GM18511 (cell line): ENCODE data around the gene SBF2.
"Not testable (repeated sequence)": the region's sequence is repeated elsewhere in the genome, so short reads cannot be mapped to it uniquely, and the experiment has no call there.

ENCODE experiments used
- ATAC-seq: cut with Tn5 transposase; IDR thresholded peaks from one replicate; pipeline ENCODE4 v1.9.1; 2021; ENCODE audit warnings: mild to moderate bottlenecking, moderate library complexity; ENCODE audit not compliant: unreplicated experiment

Gene SBF2

DNA sequence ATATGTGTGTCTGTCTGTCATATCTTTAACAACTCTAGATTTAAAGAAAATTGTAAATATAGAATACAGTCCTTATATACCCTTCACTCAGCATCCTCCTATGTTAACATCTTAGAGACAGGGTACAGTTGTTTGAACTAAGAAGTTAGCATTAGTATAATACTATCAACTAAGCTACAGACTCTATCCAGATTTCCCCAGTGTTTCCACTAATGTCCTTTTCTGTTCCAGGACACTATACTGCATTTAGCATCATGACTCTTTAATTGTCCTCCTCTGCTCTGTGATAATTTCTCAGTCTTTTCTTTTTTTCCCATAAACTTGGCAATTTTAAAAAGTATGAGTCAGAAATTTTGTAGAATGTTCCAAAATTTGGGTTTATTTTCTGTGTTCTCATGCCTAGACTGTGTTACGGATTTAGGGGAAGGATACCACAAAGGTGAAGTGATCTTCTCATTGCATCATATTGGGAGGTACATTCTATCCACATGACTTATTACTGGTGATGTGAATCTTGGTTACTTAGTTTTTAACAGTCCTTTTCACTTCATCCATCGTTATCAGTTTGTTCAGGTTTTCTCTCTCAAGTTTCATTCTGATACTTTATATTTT is 168.4 kb downstream of the SBF2 start:
- ATAC-seq, result no peak

DNA sequence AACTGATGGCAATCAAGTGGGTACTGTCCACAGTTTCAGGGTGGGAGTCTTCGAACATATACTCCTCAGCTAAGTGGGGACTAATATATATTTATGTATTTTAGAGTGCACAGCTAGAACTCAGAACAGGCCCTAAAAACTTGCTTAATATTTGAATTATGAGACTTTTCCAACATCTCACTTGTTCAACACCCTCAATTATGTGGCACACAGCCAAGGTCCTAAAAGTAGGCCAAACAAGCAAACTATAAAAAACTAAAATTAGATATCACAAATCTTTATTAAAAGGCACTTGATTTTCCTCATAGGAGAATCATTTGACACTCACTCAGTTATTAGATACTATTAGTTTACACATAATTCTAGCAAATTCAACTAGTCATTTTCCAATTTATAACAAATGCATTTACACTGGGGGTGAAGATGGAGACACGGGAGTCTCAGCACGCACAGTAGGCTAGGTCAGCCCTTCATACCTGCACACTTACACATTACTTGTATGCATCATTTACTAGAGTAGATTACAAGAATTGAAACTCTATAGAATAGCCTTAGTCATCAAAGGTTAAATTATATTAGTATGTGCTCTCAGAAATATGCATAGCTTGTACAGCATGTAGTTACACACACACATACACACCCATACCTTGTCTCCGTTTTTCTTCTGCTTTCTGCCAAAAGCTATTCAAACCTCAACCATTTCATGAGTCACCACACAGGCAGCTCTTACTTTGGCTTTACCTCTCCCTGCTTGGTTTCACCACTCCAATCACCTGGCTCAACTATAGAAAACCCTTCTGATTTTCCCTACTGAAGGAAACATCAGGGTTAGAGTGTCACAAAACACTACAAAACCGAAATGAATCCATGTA is 171.5 kb downstream of the SBF2 start:
- ATAC-seq, result no peak

GRCh38 chr11:10118865-10119264 is 175.2 kb downstream of the SBF2 start:
- no peak for ATAC-seq

GRCh38 chr11:10117709-10118351 is 176.2 kb downstream of the SBF2 start:
- no peak for ATAC-seq

DNA sequence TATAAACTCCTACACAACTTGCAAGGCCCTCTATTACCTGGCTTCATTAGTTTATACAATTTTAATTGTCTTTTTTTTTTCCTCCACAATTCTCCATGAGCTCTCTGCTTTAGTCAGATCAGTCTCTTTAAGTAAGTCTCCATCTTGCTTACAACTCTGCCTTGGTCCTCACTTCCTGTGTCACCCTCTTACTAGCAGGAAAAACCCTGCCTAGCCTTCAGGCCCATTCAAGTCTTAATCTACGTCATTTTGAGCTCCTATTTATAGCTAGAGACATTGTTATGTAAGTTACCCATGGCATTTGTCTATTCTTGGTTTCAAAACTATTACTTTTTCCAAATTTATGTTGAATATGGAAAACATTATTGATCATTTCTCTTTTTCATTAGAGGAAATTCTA is 177.4 kb downstream of the SBF2 start:
- no peak for ATAC-seq

DNA sequence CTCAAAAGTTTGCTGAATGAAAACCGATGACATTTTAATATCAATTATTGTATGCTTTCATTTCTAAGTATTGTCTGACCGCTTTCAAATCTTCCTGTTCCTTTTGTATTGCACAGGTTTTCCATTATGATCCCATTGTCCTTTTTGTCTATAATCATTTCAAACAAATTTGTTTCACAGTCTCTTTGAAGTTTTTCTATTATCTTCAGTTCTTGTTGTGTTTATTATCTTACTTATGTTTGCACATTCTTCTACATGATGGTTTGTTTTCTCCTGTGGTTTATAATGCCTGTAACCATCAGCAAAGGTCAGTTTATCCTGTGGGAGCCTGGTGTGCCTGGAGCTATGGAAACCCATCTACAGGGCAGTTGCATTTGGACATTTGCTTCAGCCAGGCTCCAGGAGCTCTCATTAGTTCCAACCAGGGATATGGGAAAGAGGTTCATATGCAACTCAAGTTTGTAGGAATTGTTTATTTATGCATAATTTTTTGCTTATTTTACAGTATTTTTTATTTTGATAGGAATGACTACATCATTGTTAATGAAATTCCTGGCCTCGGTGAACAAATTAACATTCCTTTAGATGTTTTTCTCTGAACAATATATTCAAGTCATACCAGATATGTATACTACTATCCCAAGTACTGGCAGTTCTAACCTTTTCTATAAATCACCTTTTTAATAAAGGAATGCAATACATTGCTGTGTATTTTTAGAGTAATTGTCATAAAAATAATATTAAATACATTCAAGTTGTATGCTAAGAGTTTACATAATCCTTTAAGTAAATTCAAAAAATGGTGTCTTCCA is 179.2 kb downstream of the SBF2 start:
- no peak for ATAC-seq

DNA sequence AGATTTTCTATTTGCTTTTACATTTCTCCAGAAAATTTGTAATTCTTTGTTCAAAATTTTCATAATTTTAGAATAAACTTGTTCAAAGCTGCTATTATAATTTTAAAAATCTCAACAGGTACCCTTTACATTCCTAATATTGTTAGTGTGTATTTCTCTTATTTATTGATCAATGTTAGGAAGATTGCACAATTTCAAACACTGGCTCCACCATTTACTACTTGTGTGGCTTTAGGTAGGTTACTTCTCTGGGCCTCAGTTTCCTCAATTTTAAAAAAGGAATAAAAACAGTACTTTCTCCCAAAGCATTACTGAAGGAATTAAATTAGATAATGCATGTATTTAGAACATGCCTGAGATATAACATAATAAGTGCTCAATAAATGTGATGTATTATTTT is 180.2 kb downstream of the SBF2 start:
- no peak for ATAC-seq

DNA sequence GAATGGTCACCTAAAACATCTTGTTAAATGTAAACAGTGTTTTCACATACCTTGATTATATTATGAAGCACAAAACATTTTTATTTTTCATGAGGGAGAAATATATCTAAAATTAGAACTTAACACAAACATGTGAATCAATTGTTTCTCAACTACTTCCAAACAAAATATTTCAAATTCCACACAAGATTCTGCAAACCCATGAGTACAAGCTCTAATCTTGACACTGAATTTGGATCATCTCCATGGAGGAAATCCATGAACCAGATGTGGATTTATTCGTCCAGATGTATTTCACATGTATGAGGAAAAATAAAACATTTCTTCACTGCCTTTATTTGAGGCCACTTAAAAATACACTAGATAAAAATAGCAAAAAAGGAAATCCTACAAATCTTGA is 184.2 kb downstream of the SBF2 start:
- no peak for ATAC-seq

DNA sequence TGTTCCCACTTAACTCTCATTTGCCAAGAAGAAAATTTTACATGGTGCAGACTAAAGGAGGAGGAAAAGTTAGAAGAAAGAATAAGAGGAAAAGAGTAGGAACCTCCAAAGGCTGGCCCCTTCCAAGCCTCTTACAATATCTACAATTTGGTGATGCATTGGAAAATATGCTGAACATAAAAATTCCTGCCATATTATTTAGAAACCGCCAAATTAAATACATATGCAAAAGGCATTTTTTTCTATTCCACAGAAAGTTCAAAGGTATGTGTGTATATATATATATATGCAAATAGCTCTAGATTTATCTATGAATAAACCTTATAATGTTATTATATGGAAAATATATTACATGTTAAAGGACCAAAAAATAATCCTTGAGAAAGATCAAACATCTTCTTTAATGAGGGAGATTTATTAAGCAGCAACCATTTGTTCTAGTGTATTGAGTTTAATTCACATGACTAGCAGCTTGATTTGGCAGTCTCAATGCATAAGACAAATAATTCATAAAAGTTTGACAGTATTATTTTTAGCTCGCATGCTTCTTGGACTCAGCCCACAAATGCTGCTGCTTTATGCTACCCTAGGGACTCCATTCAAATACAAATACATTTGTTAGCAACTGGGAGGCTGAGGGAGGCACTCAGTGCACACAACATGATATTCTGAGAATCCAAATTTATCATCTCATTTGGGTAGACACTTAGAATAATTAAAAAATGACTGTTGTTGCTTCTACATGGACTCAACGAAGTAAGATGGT is 184.9 kb downstream of the SBF2 start:
- no peak for ATAC-seq

- ATAC-seq, result no peak
Observed at GRCh38 chr11:10107497-10107896, 186.5 kb downstream of the SBF2 start.

DNA sequence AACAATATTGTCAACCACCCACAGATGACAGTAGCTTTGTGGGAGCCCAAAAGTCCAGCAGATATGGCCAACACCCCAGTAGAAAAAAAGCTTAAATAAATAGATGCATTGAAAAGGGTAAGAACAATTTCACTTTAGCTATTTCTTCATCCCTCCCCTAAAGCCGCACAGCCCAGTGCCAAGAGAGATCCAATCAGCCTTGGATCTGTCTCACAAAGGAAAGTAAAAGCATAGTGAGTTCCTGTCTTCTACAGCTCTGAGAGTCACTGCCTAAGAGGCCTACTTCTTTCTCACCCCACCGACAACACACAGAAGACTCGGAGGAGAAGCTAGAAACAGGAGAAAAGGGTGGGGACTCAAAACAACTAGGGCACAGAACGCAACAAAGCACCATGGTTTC is 196.4 kb downstream of the SBF2 start:
- no peak for ATAC-seq

DNA sequence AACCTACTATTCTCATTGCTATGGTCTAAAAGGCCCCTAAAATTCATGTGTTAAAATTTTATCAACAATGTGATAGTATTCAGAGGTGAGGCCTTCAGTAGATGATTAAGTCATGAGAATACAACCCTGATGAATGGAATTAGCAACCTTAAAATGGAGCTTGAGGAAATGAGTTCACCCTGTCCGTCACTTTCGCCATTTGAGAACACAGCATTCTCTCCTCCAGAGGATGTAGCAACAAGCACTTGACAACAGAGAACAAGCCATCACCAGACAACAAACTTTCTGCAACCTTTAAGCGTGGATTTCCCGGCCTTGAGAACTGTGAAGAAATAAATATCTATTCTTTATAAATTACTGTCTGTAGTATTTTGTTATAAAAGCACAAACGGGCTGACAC is 197.0 kb downstream of the SBF2 start:
- ATAC-seq, result no peak

DNA sequence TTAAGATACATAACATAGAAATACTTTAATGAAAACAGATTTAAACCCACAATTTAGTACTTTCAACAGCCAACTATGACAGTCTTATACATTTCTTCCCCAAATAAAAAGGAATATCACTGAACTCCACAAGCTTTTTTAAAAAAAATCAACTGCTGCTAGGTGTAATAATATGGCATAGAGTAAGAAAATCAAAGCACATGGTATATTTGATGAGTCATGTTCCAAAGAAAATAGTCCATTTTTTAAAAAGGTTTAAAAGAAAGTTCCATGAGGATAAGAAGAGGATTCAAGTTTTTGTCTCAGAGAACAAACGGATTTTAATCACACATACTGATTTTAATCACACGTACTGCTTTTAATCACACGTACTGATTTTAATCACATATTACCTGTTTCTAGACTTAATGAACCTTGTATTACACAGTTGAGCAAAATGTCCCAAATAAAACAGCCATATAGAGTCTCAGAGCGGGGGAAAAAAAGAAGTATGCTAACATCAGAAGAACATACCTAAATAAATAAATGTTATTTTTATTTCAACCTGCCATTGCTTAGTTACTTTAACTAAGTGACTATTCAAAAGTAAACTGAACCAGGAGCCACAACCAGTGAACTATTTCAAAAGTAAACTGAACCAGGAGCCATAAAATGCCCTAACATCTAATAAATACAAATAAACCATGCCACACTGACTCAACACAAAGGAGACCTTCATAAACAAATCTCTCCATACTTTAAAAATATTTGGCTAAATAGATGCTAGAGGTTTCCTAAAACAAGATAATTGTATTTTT is 198.4 kb downstream of the SBF2 start:
- ATAC-seq, result no peak

DNA sequence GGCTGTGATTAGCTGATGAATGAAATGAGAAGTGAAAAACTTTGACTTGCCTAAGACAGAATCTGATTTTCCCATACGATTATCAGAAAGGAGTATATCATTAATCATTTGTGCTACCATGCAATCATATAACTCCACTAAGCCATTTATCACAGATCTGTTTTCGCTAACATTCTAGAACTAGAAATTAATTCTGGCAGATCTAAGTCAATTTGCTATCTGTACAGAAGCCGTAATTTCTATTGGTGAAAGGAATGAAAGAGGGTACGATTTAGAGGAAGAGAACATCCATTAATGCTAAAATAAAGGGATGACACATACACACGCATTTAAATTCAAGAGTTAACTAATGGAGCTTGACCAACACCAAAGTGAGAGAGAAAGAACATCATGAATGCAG is 201.6 kb downstream of the SBF2 start:
- no peak for ATAC-seq

GRCh38 chr11:10091314-10092045 is 202.5 kb downstream of the SBF2 start:
- no peak for ATAC-seq

GRCh38 chr11:10087923-10088225 is 206.1 kb downstream of the SBF2 start:
- ATAC-seq, result not testable (repeated sequence)

DNA sequence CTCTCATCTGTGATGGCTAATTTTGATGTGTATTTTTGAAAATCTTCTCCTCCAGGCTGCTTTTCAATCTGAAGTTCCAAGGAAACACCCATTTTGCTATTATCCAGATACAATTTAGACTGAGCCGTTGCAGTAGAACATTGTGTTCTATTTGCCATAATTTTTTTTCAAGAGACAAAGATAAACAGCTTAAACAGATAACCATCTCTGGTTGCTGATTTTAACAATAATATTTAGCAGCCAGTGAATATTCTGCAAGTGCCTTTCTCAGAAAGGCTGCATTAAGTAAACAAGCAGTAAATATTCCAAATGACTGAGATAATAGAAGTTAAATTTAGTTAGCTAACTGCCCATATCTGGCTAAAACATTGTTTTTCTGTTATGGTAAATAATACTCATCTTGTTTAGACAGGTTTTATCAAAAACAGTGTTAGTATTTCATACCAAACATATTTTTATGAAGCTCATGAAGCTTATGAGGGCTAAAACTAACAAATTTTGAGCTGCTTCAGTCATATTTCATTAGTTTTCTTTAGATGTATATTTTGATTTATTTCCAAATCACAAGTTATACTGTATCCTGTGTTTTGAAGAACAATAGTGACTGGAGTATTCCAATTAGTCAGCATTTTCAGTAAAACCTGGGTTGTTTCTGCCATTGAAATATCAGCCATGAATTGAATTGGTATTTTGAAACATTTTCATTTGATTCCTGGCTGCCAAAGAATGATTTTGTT is 206.7 kb downstream of the SBF2 start:
- ATAC-seq, result no peak

GRCh38 chr11:10080138-10080537 is 213.9 kb downstream of the SBF2 start:
- no peak for ATAC-seq
